Effector memory CD4-positive, alpha-beta T cell (primary cell): ENCODE measurements around the gene GPR107.

ENCODE experiments used
- DNase-seq, 3 donors: peaks; one replicate each; pipeline ENCODE4 v3.0.0-alpha.2; 2020
- H3K27ac ChIP-seq: 2 replicates; pipeline ENCODE4 v1.7.0; 2013; ENCODE audit warnings: mild to moderate bottlenecking, low read length, moderate library complexity; ENCODE audit not compliant: insufficient read depth, poor library complexity, severe bottlenecking
- H3K27me3 ChIP-seq: replicated peaks from 2 replicates; pipeline ENCODE4 v1.7.0; 2013; ENCODE audit warnings: mild to moderate bottlenecking, low read length; ENCODE audit not compliant: insufficient read depth, control insufficient read depth, poor library complexity, severe bottlenecking
- H3K36me3 ChIP-seq: 2 replicates; pipeline ENCODE4 v1.7.0; 2013; ENCODE audit warnings: mild to moderate bottlenecking, low read length, moderate library complexity; ENCODE audit not compliant: control insufficient read depth, insufficient read depth
- H3K4me1 ChIP-seq: 2 replicates; pipeline ENCODE4 v1.7.0; 2013; ENCODE audit warnings: low read length, mild to moderate bottlenecking; ENCODE audit not compliant: control insufficient read depth, insufficient read depth, poor library complexity, severe bottlenecking
- H3K4me3 ChIP-seq: 2 replicates; pipeline ENCODE4 v1.7.0; 2013; ENCODE audit warnings: low read length, low read depth, mild to moderate bottlenecking; ENCODE audit not compliant: insufficient read depth, poor library complexity, severe bottlenecking
- H3K9me3 ChIP-seq: 2 replicates; pipeline ENCODE4 v1.7.0; 2013; ENCODE audit warnings: mild to moderate bottlenecking, low read length, moderate library complexity; ENCODE audit not compliant: control insufficient read depth

GPR107 gene

GRCh38 chr9:130053109-130053503 is 600 bp upstream of the GPR107 start:
- Histone ChIP-seq H3K27ac (peak overlapping the region; percentile 96), H3K36me3 (no peaks in the 10 kb centered on the region), H3K9me3 (no peaks in the 10 kb centered on the region), H3K27me3 (no peaks in the 10 kb centered on the region), H3K4me3 (peak overlapping the region; percentile 96), H3K4me1 (peaks cover 7% of the 10 kb centered on the region)
- DNase-seq = no peak

GRCh38 chr9:130054325-130054786 is 650 bp downstream of the GPR107 start:
- H3K27me3 ChIP-seq = no peaks in the 10 kb centered on the region
- H3K9me3 ChIP-seq = no peaks in the 10 kb centered on the region
- H3K27ac ChIP-seq = peak overlapping the region; percentile 96
- no peaks in the 10 kb centered on the region for H3K36me3 ChIP-seq
- peaks cover 7% of the 10 kb centered on the region for H3K4me1 ChIP-seq
- DNase-seq = no peak
- peak overlapping the region; percentile 96 for H3K4me3 ChIP-seq

GRCh38 chr9:130054820-130055219 is 1.1 kb downstream of the GPR107 start:
- H3K36me3 ChIP-seq = no peaks in the 10 kb centered on the region
- peaks cover 7% of the 10 kb centered on the region for H3K4me1 ChIP-seq
- H3K4me3 ChIP-seq = peak overlapping the region; percentile 96
- H3K9me3 ChIP-seq = no peaks in the 10 kb centered on the region
- peak overlapping the region; percentile 96 for H3K27ac ChIP-seq
- no peaks in the 10 kb centered on the region for H3K27me3 ChIP-seq
- DNase-seq = no peak

- H3K4me1 ChIP-seq = peaks cover 7% of the 10 kb centered on the region
Measured at GRCh38 chr9:130058154-130058553, 4.4 kb downstream of the GPR107 start.

GRCh38 chr9:130058887-130059286 is 5.2 kb downstream of the GPR107 start:
- Histone ChIP-seq H3K9me3 (no peaks in the 10 kb centered on the region), H3K27me3 (no peaks in the 10 kb centered on the region), H3K36me3 (no peaks in the 10 kb centered on the region), H3K27ac (no peak overlapping the region), H3K4me3 (no peak overlapping the region), H3K4me1 (peaks cover 7% of the 10 kb centered on the region)
- no peak for DNase-seq

More at GRCh38 chr9:130058154-130058553, 4.4 kb downstream of the GPR107 start:
- no peak for DNase-seq
- Histone ChIP-seq H3K36me3 (no peaks in the 10 kb centered on the region), H3K9me3 (no peaks in the 10 kb centered on the region), H3K4me3 (no peak overlapping the region), H3K27me3 (no peaks in the 10 kb centered on the region), H3K27ac (no peak overlapping the region)

GRCh38 chr9:130060296-130060695 is 6.6 kb downstream of the GPR107 start:
- no peaks in the 10 kb centered on the region for H3K36me3 ChIP-seq
- no peaks in the 10 kb centered on the region for H3K9me3 ChIP-seq
- no peaks in the 10 kb centered on the region for H3K4me1 ChIP-seq
- no peaks in the 10 kb centered on the region for H3K27me3 ChIP-seq
- H3K4me3 ChIP-seq = no peak overlapping the region
- no peak overlapping the region for H3K27ac ChIP-seq
- DNase-seq = no peak

GRCh38 chr9:130062750-130063149 is 9.0 kb downstream of the GPR107 start:
- no peaks in the 10 kb centered on the region for H3K9me3 ChIP-seq
- no peaks in the 10 kb centered on the region for H3K27me3 ChIP-seq
- no peak overlapping the region for H3K27ac ChIP-seq
- no peaks in the 10 kb centered on the region for H3K4me1 ChIP-seq
- no peaks in the 10 kb centered on the region for H3K36me3 ChIP-seq
- no peak for DNase-seq
- H3K4me3 ChIP-seq = no peak overlapping the region

- no peaks in the 10 kb centered on the region for H3K27me3 ChIP-seq
- no peaks in the 10 kb centered on the region for H3K9me3 ChIP-seq
- peaks cover 3% of the 10 kb centered on the region for H3K4me1 ChIP-seq
- no peaks in the 10 kb centered on the region for H3K36me3 ChIP-seq
- no peak overlapping the region for H3K4me3 ChIP-seq
- H3K27ac ChIP-seq = no peak overlapping the region
- DNase-seq = no peak
Measured at GRCh38 chr9:130064621-130065020, 10.9 kb downstream of the GPR107 start.

- no peak for DNase-seq
- no peaks in the 10 kb centered on the region for H3K27me3 ChIP-seq
- no peaks in the 10 kb centered on the region for H3K9me3 ChIP-seq
- H3K4me3 ChIP-seq = no peak overlapping the region
- H3K27ac ChIP-seq = no peak overlapping the region
- H3K4me1 ChIP-seq = peaks cover 3% of the 10 kb centered on the region
- no peaks in the 10 kb centered on the region for H3K36me3 ChIP-seq
Measured at GRCh38 chr9:130069048-130069447, 15.3 kb downstream of the GPR107 start.

- H3K27ac ChIP-seq = no peak overlapping the region
- no peak for DNase-seq
- H3K27me3 ChIP-seq = no peaks in the 10 kb centered on the region
- no peak overlapping the region for H3K4me3 ChIP-seq
- H3K9me3 ChIP-seq = no peaks in the 10 kb centered on the region
- H3K36me3 ChIP-seq = peaks cover 13% of the 10 kb centered on the region
- H3K4me1 ChIP-seq = peaks cover 6% of the 10 kb centered on the region
Measured at GRCh38 chr9:130072515-130073235, 19.0 kb downstream of the GPR107 start.
